Measurements from ENCODE around the gene LEUTX.
"Not testable (repeated sequence)": the region's sequence is repeated elsewhere in the genome, so short reads cannot be mapped to it uniquely, and the experiment has no call there.

The LEUTX gene

DNA sequence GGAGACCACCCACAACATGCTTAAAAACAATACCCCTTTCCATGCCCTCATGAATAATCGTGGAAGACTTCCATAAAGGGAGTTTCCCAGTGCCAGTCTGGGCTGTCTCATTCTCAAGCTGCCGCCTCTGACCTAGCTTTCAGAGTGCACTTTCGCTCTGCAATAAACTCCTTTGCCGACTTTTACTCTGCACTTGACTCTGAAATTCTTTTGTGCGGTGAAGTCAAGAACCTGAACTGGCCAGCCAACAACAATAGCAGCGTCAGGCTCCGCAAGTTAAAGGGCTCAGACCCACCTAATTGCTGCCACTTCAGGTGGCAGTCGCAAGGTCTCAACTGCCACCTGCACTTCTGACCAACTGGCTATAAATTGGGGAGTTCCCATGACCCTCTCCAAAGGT lies 10.3 kb upstream of the LEUTX start:
- in situ Hi-C loops (cut with MboI; ENCODE audit: low pct_unique_long_range_greater_than_20kb, low sequenced_read_pairs) = no loop called here
- no peak for DNase-seq

DNA sequence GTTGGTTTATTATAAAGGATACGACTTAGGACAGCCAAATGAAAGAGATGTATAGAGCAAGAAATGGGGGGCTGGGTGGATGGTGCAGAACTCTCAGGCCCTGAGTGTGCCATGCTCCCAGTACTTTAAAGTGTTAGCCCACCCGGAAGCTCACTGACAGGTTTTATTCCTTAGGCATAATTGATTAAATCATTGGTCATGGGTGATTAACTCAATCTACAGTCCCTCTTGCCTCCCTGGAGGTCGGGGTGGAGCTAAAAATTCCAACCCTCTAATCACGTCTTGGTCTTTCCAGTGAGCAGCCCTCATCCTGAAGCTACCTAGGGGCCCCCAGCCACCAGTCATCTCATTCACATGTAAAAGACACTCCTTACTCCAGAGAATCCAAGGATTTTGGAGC lies 9.9 kb upstream of the LEUTX start:
- DNase-seq = no peak
- in situ Hi-C loops (cut with MboI; ENCODE audit: low pct_unique_long_range_greater_than_20kb, low sequenced_read_pairs) = no loop called here

DNA sequence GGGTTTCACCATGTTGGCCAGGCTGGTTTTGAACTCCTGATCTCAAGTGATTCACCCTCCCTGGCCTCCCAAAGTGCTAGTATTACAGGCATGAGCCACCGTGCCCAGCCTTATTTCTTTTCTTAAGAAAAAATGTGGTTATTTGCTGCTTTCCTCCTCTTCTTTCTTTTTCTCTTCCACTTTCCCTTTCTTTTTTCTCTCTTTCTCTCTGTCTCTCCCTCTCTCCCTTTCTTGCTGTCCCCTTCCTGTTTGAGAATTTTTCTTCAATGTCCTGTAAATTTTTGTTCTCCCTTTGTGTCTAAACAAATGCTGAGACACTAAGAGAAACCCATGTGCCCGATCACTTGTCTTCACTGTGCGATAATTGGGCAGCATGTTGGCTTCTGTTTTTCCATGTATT lies 2.2 kb downstream of the LEUTX start:
- DNase-seq = no peak
- in situ Hi-C loops (cut with MboI; ENCODE audit: low pct_unique_long_range_greater_than_20kb, low sequenced_read_pairs) = no loop called here

DNA sequence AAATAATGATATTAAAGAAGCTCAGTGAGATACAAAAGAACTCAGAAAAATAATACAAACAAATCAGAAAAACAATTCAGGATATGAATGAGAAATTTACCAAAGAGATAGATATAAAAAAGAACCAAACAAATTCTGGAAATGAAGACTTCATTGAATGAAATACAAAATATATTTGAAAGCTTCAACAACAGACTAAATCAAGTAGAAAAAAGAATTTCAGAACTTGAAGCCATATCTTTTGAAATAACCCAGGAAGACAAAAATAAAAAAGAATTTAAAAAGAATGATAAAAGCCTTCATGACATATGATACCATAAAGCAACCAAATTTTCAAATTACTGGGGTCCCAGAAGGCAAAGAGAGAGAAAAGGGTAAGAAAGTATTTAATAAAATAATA lies 9.6 kb downstream of the LEUTX start:
- in situ Hi-C loops (cut with MboI; ENCODE audit: low pct_unique_long_range_greater_than_20kb, low sequenced_read_pairs) = no loop called here
- DNase-seq = no peak

DNA sequence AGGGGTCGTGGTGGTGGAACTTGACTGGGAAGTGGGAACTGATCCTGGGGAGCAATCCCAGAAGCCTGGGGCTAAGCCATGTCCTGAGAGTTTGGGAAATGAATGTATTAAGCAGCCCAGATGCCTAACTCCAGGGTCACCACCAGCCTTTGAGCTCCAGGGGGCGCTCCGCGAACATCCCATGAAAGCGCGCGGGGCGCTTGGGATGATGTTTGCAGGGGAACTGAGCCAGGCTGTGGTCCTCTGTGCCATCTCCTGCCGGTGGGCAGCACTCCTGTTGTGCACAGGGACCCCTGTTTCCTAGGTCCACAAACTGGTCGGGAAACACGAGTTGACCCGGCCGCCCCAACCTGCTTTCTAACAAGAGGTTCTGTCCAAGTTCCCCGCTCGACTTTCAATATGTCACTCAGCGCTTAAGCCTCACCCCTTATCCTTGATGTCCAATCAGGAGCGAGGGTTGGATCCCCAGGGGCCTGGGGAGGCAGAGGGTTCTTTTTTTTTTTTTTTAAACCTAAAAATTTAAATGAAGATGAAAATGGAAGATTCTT lies 14.4 kb downstream of the LEUTX start:
- in situ Hi-C loops (cut with MboI; ENCODE audit: low pct_unique_long_range_greater_than_20kb, low sequenced_read_pairs) = no loop called here
- DNase-seq = peak; percentile 71

DNA sequence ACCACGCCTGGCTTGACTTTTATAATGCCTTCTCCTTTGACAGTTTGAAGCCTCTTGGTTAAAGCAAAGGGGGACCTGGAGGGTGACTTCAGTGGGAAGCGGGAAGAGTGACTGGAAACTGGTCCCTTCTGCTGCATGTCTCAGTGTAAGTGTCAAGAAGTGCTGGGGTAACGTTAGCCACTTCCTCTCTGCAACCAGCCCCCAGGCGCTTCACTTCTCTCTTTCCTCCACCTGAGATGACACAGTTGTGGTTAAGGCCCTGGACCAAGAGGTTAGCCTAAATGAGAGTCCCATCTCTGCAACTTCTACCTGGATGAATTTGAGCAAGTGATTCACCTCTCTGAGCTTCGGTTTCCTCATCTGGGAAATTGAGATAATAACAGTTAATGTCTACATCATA lies 16.3 kb downstream of the LEUTX start:
- in situ Hi-C loops (cut with MboI; ENCODE audit: low pct_unique_long_range_greater_than_20kb, low sequenced_read_pairs) = no loop called here
- DNase-seq = peak; percentile 29

DNA sequence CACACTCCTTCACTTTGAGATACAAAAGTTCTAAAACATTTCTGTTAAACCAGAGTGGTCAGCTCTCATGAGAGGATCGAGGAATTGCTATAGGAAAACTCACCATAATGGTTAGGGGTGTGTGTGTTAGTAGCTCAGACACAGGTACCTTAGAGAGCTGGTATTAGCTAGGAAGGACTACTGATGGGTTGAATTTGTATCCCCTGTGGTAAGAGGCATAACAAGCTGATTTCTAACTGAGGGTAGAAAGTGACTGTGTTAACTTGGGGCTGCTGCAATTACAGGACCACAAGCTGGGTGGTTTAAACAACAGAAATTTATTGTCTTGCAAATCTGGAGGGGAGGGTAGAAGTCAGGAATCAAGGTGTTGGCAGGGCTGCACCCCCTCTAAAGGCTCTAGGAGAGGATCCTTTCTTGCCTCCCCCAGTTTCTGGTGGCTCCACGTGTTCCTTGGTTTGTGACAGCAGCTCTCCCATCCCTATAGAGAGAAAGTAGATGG lies 17.4 kb downstream of the LEUTX start:
- DNase-seq = no peak
- in situ Hi-C loops (cut with MboI; ENCODE audit: low pct_unique_long_range_greater_than_20kb, low sequenced_read_pairs) = no loop called here

DNA sequence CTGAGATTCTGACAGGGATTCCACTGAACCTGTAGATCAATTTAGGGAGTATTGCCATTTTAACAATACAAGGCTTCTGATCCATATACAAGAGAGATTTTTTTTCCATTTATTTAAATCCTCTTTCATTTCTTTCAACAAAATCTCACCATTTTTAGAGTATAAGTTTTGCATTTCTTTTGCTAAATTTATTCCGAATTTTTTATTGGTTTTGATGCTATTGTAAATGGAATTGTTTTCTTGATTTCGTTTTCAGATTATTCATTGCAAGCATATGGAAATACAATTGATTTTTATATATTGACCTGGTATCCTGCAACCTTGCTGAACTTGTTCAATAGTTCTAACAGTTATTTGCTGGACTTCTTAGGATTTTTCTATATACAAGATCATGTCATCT lies 18.4 kb downstream of the LEUTX start:
- DNase-seq = no peak
- in situ Hi-C loops (cut with MboI; ENCODE audit: low pct_unique_long_range_greater_than_20kb, low sequenced_read_pairs) = no loop called here

DNA sequence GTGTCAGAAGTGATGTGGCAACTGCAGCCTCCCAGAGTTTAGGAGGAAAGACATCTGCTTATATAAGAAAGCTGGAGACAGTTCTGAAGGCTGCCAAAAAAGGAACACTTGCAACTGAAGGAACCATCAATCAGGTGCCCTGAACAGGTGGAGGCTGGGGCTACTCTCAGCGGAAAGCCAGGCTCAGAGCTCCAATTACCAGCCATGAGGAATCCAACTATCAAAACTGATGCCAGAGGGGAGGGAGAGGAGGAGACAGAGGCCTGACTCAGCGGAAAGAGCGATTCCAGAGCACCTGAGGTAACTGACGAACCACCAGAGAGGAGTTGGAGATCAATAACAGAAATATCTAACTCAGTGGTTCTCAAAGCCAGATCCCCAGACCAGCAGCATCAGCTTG lies 24.3 kb downstream of the LEUTX start:
- DNase-seq = no peak

DNA sequence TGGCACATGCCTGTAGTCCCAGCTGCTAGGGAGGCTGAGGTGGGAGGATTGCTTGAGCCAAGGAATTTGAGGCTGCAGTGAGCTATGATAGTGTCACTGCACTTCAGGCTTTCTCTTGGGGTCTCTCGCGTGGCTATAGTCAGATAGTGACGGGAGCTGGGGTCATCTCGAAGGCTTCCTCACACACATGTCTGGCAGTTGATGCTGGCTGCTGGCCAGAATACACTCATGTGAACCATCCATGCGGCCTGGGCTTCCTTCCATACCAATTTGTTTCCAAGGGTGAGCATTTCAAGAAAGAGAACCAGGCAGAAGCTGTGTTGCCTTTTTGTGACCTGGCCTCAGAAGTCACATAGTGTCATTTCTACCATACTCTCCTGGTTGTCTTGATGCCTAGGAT lies 26.4 kb downstream of the LEUTX start:
- in situ Hi-C loops (cut with MboI; ENCODE audit: low pct_unique_long_range_greater_than_20kb, low sequenced_read_pairs) = no loop called here
- no peak for DNase-seq

More for the DNA sequence above, 24.3 kb downstream of the LEUTX start:
- in situ Hi-C loops (cut with MboI; ENCODE audit: low pct_unique_long_range_greater_than_20kb, low sequenced_read_pairs) = no loop called here

DNA sequence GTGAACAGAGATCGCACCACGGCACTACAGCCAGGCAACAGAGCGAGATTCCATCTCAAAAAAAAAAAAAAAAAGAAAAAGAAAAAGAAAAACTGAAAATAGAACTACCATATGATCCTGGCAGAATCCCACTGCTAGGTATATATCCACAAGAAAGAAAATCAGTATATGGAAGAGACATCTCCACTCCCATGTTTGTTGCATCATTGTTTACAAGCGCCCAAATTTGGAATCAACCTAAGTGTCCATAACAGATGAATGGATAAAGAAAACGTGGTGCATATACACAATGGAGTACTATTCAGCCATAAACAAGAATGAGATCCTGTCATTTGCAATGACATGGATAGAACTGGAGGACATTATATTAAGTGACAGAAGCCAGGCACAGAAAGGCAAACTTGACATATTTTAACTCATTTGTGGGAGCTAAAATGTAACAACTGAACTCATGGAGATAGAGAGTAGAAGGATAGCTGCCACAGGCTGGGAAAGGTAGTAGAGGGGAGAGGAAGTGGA lies 29.3 kb downstream of the LEUTX start:
- in situ Hi-C loops (cut with MboI; ENCODE audit: low pct_unique_long_range_greater_than_20kb, low sequenced_read_pairs) = no loop called here
- DNase-seq = no peak

DNA sequence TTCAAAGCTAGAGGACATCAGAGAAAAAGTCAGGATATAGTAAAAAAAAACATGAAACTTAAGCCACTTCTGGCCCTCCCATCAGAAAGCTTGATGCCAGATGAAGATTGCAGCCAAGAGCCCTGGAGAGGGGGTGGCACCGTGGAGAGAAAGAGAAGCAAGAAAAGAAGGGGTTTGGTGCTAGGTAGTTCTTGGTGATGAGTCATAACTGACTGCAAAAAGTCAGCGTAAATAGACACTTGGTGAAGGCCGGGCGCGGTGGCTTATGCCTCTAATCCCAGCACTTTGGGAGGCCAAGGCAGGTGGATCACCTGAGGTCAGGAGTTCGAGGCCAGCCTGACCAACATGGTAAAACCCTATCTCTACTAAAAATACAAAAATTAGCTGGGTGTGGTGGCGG lies 30.0 kb downstream of the LEUTX start:
- in situ Hi-C loops (cut with MboI; ENCODE audit: low pct_unique_long_range_greater_than_20kb, low sequenced_read_pairs); DNase-seq: not testable (repeated sequence)

DNA sequence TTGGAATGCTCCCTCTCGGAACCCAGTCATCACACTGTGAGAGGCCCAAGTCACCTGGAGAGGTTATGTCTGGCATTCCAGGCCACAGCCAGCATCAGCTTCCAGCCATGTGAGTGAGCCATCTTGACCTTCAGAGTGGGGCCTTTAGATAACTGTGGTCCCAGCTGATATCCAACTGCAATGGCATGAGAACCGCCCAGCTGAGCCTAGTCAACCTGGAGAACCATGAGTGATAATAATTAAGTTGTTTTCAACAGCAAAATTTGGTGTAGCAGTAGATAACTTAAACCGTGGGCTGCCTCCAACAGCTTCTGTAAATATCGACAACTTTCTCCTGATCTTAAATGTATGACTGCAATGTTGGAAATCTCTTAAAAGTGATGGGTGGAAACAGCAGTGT lies 30.7 kb downstream of the LEUTX start:
- DNase-seq = no peak
- in situ Hi-C loops (cut with MboI; ENCODE audit: low pct_unique_long_range_greater_than_20kb, low sequenced_read_pairs) = no loop called here

DNA sequence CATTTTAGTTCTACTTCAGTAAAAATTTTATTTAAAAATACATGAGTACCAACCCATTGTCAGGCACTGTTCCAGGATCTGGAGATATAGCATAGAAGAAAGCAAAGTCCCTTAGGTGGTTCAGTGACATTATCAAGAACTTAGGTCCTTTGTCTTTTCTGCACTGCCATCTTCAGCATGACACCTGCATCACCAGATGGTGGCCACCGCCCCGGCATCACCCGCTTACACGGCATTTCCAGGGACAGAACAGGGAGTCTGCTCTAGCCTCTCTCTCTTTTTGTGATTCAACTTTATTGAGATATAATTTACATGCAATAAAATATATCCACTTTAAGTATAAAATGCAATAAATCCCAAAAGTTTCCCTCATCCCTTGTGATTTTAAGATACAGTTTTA lies 31.8 kb downstream of the LEUTX start:
- in situ Hi-C loops (cut with MboI; ENCODE audit: low pct_unique_long_range_greater_than_20kb, low sequenced_read_pairs) = no loop called here
- no peak for DNase-seq

DNA sequence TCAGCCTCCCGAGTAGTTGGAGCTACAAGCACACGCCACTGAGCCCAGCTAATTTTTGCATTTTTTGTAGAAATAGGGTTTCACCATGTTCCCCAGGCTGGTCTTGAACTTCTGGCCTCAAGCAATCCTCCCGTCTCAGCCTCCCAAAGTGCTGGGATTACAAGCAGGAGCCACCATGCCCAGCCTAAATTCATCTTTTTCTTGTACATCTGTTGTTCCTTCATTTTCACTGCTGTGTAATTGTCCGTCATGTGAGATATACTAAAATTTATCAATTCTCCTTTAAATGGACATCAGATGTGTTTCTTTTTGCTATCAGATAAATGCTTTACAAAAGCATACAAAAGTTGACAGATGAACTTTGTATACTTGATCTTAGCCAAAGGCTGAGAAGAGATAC lies 32.4 kb downstream of the LEUTX start:
- in situ Hi-C loops (cut with MboI; ENCODE audit: low pct_unique_long_range_greater_than_20kb, low sequenced_read_pairs) = no loop called here
- DNase-seq = no peak

DNA sequence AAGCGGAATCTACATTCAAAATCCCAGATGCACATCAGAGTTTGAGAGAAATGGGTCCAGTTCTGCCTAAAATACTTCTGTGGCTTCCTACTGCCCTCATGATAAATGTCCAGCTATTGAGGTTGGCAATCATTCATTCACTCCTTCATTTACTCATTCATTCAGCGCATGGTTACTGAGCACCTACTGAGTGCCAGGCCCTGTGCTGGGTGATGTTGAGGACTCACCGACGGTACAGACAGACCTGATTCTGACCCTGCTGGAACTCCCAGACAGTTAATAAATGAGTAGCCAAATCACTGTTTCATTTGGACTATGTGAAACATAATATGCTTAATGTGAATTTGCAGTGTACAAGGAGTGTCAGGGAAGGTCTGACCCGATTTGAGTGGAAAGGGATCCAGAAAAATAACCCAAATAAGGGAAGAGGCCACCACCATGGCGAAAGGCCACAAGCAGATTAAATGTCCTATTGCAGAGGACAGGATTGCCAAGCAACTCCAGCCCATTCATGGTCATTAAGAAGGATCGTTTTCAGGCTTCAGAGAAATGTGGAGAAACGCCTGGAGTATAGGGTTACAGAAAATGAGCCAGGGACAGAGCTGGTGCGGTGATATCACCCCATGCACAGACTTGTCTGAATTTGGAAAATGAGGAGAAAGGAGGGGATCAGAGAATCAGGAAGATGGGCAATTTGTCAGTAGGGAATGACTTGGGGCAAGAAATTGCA lies 34.8 kb downstream of the LEUTX start:
- in situ Hi-C loops (cut with MboI; ENCODE audit: low pct_unique_long_range_greater_than_20kb, low sequenced_read_pairs) = no loop called here
- no peak for DNase-seq

DNA sequence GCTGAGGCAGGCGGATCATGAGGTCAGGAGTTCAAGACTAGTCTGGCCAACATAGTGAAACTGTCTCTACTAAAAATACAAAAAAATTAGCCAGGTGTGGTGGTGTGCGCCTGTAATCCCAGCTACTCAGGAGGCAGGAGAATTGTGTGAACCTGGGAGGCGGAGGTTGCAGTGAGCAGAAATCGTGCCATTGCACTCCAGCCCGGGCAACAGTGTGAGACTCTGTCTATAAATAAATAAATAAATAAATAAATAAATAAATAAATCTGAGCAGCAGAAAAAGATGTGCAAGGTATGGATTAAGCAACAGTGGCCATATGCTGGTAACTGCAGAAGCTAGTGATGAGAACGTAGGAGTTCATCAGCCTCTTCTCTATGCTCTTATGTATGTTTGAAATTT lies 35.5 kb downstream of the LEUTX start:
- in situ Hi-C loops (cut with MboI; ENCODE audit: low pct_unique_long_range_greater_than_20kb, low sequenced_read_pairs); DNase-seq: not testable (repeated sequence)

DNA sequence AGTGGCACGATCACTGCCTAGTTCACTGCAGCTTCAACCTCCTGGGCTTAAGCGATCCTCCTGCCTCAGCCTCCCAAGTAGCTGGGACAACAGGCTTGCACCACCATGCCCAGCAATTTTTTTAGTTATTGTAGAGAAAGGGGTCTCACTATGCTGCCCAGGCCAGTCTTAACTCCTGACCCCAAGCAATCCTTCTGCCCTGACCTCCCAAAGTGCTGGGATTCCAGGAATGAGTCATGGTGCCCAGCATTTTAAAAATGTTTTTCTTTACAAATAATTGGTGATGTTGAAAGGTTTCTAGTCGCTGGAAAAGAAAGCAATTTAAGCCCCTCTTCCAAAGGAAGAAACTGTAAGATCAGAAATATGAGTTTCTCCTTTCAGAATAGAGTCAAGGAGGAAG lies 35.9 kb downstream of the LEUTX start:
- no peak for DNase-seq

DNA sequence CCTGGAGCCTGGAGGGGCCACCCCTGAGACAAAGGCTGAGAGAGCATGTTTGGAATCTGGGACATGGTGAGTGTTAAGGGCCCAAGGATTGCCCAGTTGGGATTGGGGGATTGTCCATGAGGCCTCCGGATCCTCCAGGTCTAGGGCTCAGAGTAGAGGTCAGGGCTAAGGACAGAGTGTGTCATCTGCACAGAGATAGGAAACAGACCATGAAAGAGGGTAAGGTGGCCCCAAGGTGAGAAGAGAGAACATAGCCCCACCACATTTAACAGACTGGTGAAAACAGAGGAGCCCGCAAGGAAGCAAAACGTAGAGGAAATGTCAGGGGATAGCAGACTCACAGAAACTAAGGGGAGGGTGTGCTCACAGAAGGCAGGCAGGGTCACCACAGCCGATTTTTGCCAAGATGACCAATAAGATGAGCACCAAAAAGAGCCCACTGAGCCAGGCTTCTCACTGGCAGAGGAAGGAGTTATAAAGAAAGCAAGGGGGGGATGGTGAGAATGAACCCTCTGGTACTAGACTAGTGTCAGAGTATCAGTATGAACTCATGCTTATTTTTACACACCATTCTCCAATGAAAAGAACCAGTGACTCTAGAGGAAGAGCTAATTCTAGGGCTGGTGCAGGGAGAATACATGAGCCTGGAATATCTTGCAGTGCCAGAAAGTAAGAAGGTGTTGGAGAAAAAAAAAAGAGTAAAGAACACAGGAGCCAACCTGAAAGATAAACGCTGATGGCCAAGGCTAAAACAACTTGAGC lies 37.8 kb downstream of the LEUTX start:
- in situ Hi-C loops (cut with MboI; ENCODE audit: low pct_unique_long_range_greater_than_20kb, low sequenced_read_pairs) = no loop called here
- no peak for DNase-seq

More for the DNA sequence above, 35.9 kb downstream of the LEUTX start:
- in situ Hi-C loops (cut with MboI; ENCODE audit: low pct_unique_long_range_greater_than_20kb, low sequenced_read_pairs) = no loop called here

DNA sequence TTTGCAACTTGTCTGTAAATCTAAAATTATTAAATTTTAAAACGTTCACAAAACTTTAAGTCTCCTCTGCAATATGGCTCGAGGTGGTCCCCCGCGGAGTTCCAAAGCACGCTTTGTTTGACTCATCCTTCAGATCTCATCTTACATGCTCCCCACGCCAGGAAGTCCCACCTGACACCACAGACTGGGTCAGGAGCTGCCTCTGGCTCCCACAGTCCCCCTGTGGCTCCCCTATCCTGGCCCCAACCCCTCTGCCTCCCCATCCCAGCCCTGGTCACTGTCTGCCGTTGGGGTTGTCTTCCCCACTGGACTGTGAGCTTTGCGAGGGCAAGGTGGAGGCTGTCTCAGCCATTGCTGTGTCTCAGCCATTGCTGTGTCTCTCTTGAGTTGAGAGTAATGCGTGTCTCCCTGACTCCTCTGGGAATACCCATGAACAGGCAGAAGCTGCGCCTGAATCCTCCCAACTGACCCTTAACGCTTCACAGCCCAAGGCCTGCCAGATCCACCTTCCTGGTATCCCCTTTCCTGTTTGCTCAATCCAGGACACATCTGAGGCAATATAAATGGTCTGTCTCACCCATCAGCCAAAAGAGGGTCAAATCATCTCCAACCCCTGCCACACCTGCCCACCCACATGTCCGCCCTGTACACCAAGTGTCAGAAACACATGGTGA lies 39.4 kb downstream of the LEUTX start:
- in situ Hi-C loops (cut with MboI; ENCODE audit: low pct_unique_long_range_greater_than_20kb, low sequenced_read_pairs) = no loop called here
- DNase-seq = no peak
